Stimulated activated CD4-positive, alpha-beta T cell treated with anti-CD3 and anti-CD28 coated beads, TNF-alpha, amount 100 ng/mL, for 48 hours (primary cell): ENCODE measurements around the gene DPF3.

ENCODE experiments used
- DNase-seq, 3 donors: peaks; one replicate each; pipeline ENCODE4 v3.0.0-alpha.2; 2020; ENCODE audit warnings: low read depth in 3 of 3

Gene DPF3

GRCh38 chr14:72682188-72682587, 211.7 kb downstream of the DPF3 start:
- no peak for DNase-seq

GRCh38 chr14:72680853-72681640, 212.9 kb downstream of the DPF3 start:
- DNase-seq, result no peak

GRCh38 chr14:72679536-72680151, 214.3 kb downstream of the DPF3 start:
- no peak for DNase-seq

GRCh38 chr14:72679141-72679535, 214.8 kb downstream of the DPF3 start:
- DNase-seq, result no peak

- no peak for DNase-seq
These were observed 215.5 kb downstream of the DPF3 start for GRCh38 chr14:72678356-72678755.

- no peak for DNase-seq
These were observed 216.2 kb downstream of the DPF3 start for GRCh38 chr14:72677664-72678063.

- no peak for DNase-seq
These were observed 218.8 kb downstream of the DPF3 start for GRCh38 chr14:72675126-72675525.

GRCh38 chr14:72673179-72673578, 220.7 kb downstream of the DPF3 start:
- DNase-seq, result no peak

GRCh38 chr14:72666610-72667009, 227.3 kb downstream of the DPF3 start:
- DNase-seq, result no peak

GRCh38 chr14:72665259-72665658, 228.6 kb downstream of the DPF3 start:
- no peak for DNase-seq

- DNase-seq, result no peak
These were observed 229.2 kb downstream of the DPF3 start for GRCh38 chr14:72664651-72665050.

- no peak for DNase-seq
These were observed 229.8 kb downstream of the DPF3 start for GRCh38 chr14:72663956-72664650.

GRCh38 chr14:72663076-72663487, 230.8 kb downstream of the DPF3 start:
- DNase-seq, result no peak

- no peak for DNase-seq
These were observed 231.7 kb downstream of the DPF3 start for GRCh38 chr14:72662214-72662613.

- DNase-seq, result no peak
These were observed 236.5 kb downstream of the DPF3 start for GRCh38 chr14:72657214-72657921.

- DNase-seq, result no peak
These were observed 240.9 kb downstream of the DPF3 start for GRCh38 chr14:72653026-72653425.

GRCh38 chr14:72652179-72652578, 241.7 kb downstream of the DPF3 start:
- no peak for DNase-seq

GRCh38 chr14:72651714-72652113, 242.2 kb downstream of the DPF3 start:
- DNase-seq, result no peak

- DNase-seq, result no peak
These were observed 242.8 kb downstream of the DPF3 start for GRCh38 chr14:72651081-72651480.

GRCh38 chr14:72649603-72650227, 244.2 kb downstream of the DPF3 start:
- DNase-seq, result no peak

GRCh38 chr14:72647782-72648181, 246.1 kb downstream of the DPF3 start:
- DNase-seq, result no peak
